ENCODE results near the gene GGT5.
"Not testable (repeated sequence)": the region's sequence is repeated elsewhere in the genome, so short reads cannot be mapped to it uniquely, and the experiment has no call there.

GGT5 gene

DNA sequence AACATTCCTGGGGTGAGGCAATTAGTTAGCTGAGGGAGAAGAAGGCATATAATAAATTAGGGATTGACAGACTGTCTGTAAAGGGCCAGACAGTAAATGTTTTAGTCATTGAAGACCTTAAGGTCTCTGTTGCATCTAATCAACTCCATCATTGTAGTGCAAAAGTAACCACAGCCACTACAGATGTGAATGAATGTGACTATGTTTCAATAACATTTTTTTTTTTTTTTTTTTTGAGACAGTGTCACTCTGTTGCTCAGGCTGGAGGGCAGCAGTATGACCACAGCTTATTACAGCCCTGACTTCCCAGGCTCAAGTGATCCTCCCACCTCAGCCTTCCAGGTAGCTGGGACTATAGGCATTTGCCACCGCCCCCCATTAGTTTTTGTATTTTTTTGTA is 35.5 kb upstream of the GGT5 start:
- not testable (repeated sequence) for H2BK5ac ChIP-seq (ENCODE audit: low read length); H3K23ac ChIP-seq (ENCODE audit: low read depth, low read length, poor library complexity); H3K4me3 ChIP-seq (ENCODE audit: low read length in 2 of 2); H2BK120ac ChIP-seq (ENCODE audit: low read depth, low read length); H4K91ac ChIP-seq (ENCODE audit: low read depth, low read length, poor library complexity); H4K8ac ChIP-seq (ENCODE audit: low read depth, low read length); H2BK15ac ChIP-seq (ENCODE audit: low read length); H2BK12ac ChIP-seq (ENCODE audit: low read length); H3K27ac ChIP-seq (replicated peaks; ENCODE audit: low read length); H2AK5ac ChIP-seq (ENCODE audit: low read depth, low read length); H3K4me2 ChIP-seq (ENCODE audit: insufficient read depth, low read length, poor library complexity, severe bottlenecking); H2AFZ ChIP-seq (ENCODE audit: low read length); H3K14ac ChIP-seq (ENCODE audit: low read length); H3K9ac ChIP-seq (ENCODE audit: low read depth, low read length, poor library complexity); H3K79me1 ChIP-seq (ENCODE audit: low read depth, low read length); H3K4me1 ChIP-seq (ENCODE audit: control insufficient read depth in 2 of 2, insufficient read depth in 1 of 2, low read depth in 1 of 2, low read length in 2 of 2); H3K4ac ChIP-seq (ENCODE audit: low read length); H3K27me3 ChIP-seq (ENCODE audit: control insufficient read depth in 3 of 3, insufficient read depth in 3 of 3, low read depth in 1 of 3, low read length in 3 of 3); DNase-seq (ENCODE audit: low spot score); H3K18ac ChIP-seq (ENCODE audit: low read length); H3K9me3 ChIP-seq (replicated peaks in 1 of 2; ENCODE audit: control insufficient read depth in 2 of 2, insufficient read depth in 1 of 2, low read depth in 1 of 2, low read length in 2 of 2)
- H3K36me3 ChIP-seq (replicated peaks in 1 of 2; ENCODE audit: control insufficient read depth in 2 of 2, insufficient read depth in 2 of 2, low read length in 2 of 2): peaks cover 0 to 49% of the 10 kb centered on the region in 2 donors
- WGBS, 2 donors (ENCODE audit: extremely low coverage in 2 of 2, insufficient read length in 2 of 2, insufficient replicate concordance in 1 of 2): no CpG with 5 or more reads among the region's 1 CpG

DNA sequence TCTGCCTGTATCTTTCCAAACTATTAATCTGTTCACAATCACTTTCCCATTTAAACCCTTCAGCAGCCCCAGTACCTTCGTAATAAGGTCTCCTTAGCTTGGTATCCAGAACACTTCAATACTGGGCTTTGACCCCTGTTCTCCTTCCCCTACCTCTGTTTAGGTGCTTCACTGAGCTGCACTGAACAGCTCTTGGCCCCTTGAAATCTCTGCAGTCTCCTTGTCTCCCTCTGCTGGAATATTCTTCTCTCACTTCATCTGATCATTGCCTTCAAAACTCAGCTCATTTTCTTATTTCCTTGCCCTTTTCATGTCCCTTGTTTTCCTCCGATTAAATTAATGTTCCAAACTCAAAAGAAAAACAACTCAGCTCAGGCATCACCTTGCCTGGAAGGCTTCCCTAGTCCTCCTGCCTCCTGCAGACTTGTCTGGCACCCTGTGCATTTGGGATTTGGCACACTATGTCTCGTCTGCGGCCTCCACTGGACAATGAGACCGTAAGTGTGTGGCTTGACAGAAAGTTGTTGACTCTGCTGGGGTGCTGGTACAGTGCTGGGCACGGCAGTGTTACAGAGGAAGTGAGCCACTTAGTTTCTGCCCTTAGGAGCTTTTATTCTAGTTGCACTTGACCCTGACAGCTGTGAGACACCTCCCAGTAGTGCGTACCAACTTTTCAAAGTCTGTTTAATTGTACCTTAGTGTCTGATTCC is 30.0 kb upstream of the GGT5 start:
- WGBS, 2 donors (ENCODE audit: extremely low coverage in 2 of 2, insufficient read length in 2 of 2, insufficient replicate concordance in 1 of 2): no CpG with 5 or more reads among the region's 7 CpGs
- DNase-seq (ENCODE audit: low spot score); H3K4me3 ChIP-seq (ENCODE audit: low read length in 2 of 2); H2BK15ac ChIP-seq (ENCODE audit: low read length); H3K14ac ChIP-seq (ENCODE audit: low read length); H2BK5ac ChIP-seq (ENCODE audit: low read length); H2AFZ ChIP-seq (ENCODE audit: low read length); H2BK120ac ChIP-seq (ENCODE audit: low read depth, low read length); H3K18ac ChIP-seq (ENCODE audit: low read length); H3K9ac ChIP-seq (ENCODE audit: low read depth, low read length, poor library complexity); H4K91ac ChIP-seq (ENCODE audit: low read depth, low read length, poor library complexity); H3K9me3 ChIP-seq (replicated peaks in 1 of 2; ENCODE audit: control insufficient read depth in 2 of 2, insufficient read depth in 1 of 2, low read depth in 1 of 2, low read length in 2 of 2); H2AK5ac ChIP-seq (ENCODE audit: low read depth, low read length); H3K23ac ChIP-seq (ENCODE audit: low read depth, low read length, poor library complexity); H4K8ac ChIP-seq (ENCODE audit: low read depth, low read length); H3K4me2 ChIP-seq (ENCODE audit: insufficient read depth, low read length, poor library complexity, severe bottlenecking); H3K27ac ChIP-seq (replicated peaks; ENCODE audit: low read length); H2BK12ac ChIP-seq (ENCODE audit: low read length); H3K27me3 ChIP-seq (ENCODE audit: control insufficient read depth in 3 of 3, insufficient read depth in 3 of 3, low read depth in 1 of 3, low read length in 3 of 3); H3K79me1 ChIP-seq (ENCODE audit: low read depth, low read length); H3K4ac ChIP-seq (ENCODE audit: low read length): not testable (repeated sequence)
- peaks cover 0 to 32% of the 10 kb centered on the region in 2 donors for H3K36me3 ChIP-seq (replicated peaks in 1 of 2; ENCODE audit: control insufficient read depth in 2 of 2, insufficient read depth in 2 of 2, low read length in 2 of 2)
- peaks cover 2 to 14% of the 10 kb centered on the region in 2 donors for H3K4me1 ChIP-seq (ENCODE audit: control insufficient read depth in 2 of 2, insufficient read depth in 1 of 2, low read depth in 1 of 2, low read length in 2 of 2)

DNA sequence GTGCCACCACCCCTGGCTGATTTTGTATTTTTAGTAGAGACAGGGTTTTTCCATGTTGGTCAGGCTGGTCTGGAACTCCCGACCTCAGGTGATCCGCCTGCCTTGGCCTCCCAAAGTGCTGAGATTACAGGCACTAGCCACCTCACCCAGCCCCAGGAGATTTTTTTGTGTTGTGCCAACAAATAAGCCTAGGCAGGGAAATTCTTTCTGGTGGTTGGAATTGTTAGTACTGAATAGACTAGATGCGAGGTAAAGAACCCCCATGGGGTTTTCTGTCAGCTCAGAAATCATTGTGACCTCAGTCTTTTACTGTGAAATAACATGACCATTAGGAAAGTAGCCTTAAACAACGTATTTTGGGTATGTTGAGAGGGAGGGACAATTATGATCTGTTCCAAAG is 29.0 kb upstream of the GGT5 start:
- not testable (repeated sequence) for H2AK5ac ChIP-seq (ENCODE audit: low read depth, low read length); H3K9ac ChIP-seq (ENCODE audit: low read depth, low read length, poor library complexity); H3K23ac ChIP-seq (ENCODE audit: low read depth, low read length, poor library complexity); H3K79me1 ChIP-seq (ENCODE audit: low read depth, low read length); H2BK12ac ChIP-seq (ENCODE audit: low read length); H3K14ac ChIP-seq (ENCODE audit: low read length); H4K91ac ChIP-seq (ENCODE audit: low read depth, low read length, poor library complexity); H3K4me2 ChIP-seq (ENCODE audit: insufficient read depth, low read length, poor library complexity, severe bottlenecking); H2BK120ac ChIP-seq (ENCODE audit: low read depth, low read length); H3K27ac ChIP-seq (replicated peaks; ENCODE audit: low read length); H2BK15ac ChIP-seq (ENCODE audit: low read length); H3K4ac ChIP-seq (ENCODE audit: low read length); H3K9me3 ChIP-seq (replicated peaks in 1 of 2; ENCODE audit: control insufficient read depth in 2 of 2, insufficient read depth in 1 of 2, low read depth in 1 of 2, low read length in 2 of 2); DNase-seq (ENCODE audit: low spot score); H2AFZ ChIP-seq (ENCODE audit: low read length); H3K4me3 ChIP-seq (ENCODE audit: low read length in 2 of 2); H2BK5ac ChIP-seq (ENCODE audit: low read length); H4K8ac ChIP-seq (ENCODE audit: low read depth, low read length); H3K18ac ChIP-seq (ENCODE audit: low read length); H3K27me3 ChIP-seq (ENCODE audit: control insufficient read depth in 3 of 3, insufficient read depth in 3 of 3, low read depth in 1 of 3, low read length in 3 of 3)
- Histone ChIP-seq H3K36me3 (replicated peaks in 1 of 2; ENCODE audit: control insufficient read depth in 2 of 2, insufficient read depth in 2 of 2, low read length in 2 of 2) (peaks cover 0 to 27% of the 10 kb centered on the region in 2 donors), H3K4me1 (ENCODE audit: control insufficient read depth in 2 of 2, insufficient read depth in 1 of 2, low read depth in 1 of 2, low read length in 2 of 2) (peaks cover 2 to 14% of the 10 kb centered on the region in 2 donors)
- no CpG with 5 or more reads among the region's 4 CpGs for WGBS, 2 donors (ENCODE audit: extremely low coverage in 2 of 2, insufficient read length in 2 of 2, insufficient replicate concordance in 1 of 2)

DNA sequence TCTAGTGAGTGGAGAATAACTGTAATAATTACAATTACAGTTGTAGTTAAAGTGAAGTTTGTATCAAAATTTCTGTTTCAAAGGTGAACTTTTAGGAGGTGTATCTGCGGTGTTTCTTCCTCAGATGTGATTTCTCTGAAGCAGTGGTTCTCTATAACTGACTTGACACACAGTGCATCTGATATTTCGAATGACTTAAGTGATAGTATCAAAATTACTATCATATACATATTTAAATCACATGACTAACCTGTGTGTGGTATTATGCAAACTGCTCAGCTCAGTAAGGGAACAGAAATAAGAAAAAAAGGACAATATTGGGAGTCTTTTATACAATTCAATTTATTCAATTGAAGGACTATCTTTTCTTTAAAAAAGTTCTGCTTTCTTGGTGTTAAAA is 28.1 kb upstream of the GGT5 start:
- H3K27ac ChIP-seq (replicated peaks; ENCODE audit: low read length); H3K9me3 ChIP-seq (replicated peaks in 1 of 2; ENCODE audit: control insufficient read depth in 2 of 2, insufficient read depth in 1 of 2, low read depth in 1 of 2, low read length in 2 of 2); H3K27me3 ChIP-seq (ENCODE audit: control insufficient read depth in 3 of 3, insufficient read depth in 3 of 3, low read depth in 1 of 3, low read length in 3 of 3); H3K4me3 ChIP-seq (ENCODE audit: low read length in 2 of 2); H3K9ac ChIP-seq (ENCODE audit: low read depth, low read length, poor library complexity); H2AK5ac ChIP-seq (ENCODE audit: low read depth, low read length); H3K79me1 ChIP-seq (ENCODE audit: low read depth, low read length); H2BK120ac ChIP-seq (ENCODE audit: low read depth, low read length); H4K8ac ChIP-seq (ENCODE audit: low read depth, low read length); H4K91ac ChIP-seq (ENCODE audit: low read depth, low read length, poor library complexity); H3K4me2 ChIP-seq (ENCODE audit: insufficient read depth, low read length, poor library complexity, severe bottlenecking); H2BK15ac ChIP-seq (ENCODE audit: low read length); H2AFZ ChIP-seq (ENCODE audit: low read length); H3K18ac ChIP-seq (ENCODE audit: low read length); H3K23ac ChIP-seq (ENCODE audit: low read depth, low read length, poor library complexity); H3K4ac ChIP-seq (ENCODE audit: low read length); H3K14ac ChIP-seq (ENCODE audit: low read length); DNase-seq (ENCODE audit: low spot score); H2BK12ac ChIP-seq (ENCODE audit: low read length); H2BK5ac ChIP-seq (ENCODE audit: low read length): not testable (repeated sequence)
- Histone ChIP-seq H3K36me3 (replicated peaks in 1 of 2; ENCODE audit: control insufficient read depth in 2 of 2, insufficient read depth in 2 of 2, low read length in 2 of 2) (peaks cover 0 to 25% of the 10 kb centered on the region in 2 donors), H3K4me1 (ENCODE audit: control insufficient read depth in 2 of 2, insufficient read depth in 1 of 2, low read depth in 1 of 2, low read length in 2 of 2) (peaks cover 2 to 14% of the 10 kb centered on the region in 2 donors)
- no CpG with 5 or more reads among the region's 2 CpGs for WGBS, 2 donors (ENCODE audit: extremely low coverage in 2 of 2, insufficient read length in 2 of 2, insufficient replicate concordance in 1 of 2)
